ENCODE measurements around the gene CD82. TPM values are rescaled to one million over a fixed set of nuclear protein-coding genes. Genes with fewer than 3 reads are reported as not detected.

Gene CD82, protein sequence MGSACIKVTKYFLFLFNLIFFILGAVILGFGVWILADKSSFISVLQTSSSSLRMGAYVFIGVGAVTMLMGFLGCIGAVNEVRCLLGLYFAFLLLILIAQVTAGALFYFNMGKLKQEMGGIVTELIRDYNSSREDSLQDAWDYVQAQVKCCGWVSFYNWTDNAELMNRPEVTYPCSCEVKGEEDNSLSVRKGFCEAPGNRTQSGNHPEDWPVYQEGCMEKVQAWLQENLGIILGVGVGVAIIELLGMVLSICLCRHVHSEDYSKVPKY
- 91.6 TPM for total RNA-seq

GRCh38 chr11:44565211-44565952 lies at the start of gene CD82:
CD82 (plus strand) TSS chr11:44565663; CDS start chr11:44594663, 29,000 bp downstream.
- TF ChIP-seq POLR2A (IDR thresholded peaks at IDR 0.05) (peak in 1 of 2 donors; percentile 30), POLR2AphosphoS5 (IDR thresholded peaks at IDR 0.05; ENCODE audit: insufficient read depth in 1 of 2, low read depth in 1 of 2) (peak in 1 of 2 donors; percentile 16)
- TF ChIP-seq, protein P1, sequence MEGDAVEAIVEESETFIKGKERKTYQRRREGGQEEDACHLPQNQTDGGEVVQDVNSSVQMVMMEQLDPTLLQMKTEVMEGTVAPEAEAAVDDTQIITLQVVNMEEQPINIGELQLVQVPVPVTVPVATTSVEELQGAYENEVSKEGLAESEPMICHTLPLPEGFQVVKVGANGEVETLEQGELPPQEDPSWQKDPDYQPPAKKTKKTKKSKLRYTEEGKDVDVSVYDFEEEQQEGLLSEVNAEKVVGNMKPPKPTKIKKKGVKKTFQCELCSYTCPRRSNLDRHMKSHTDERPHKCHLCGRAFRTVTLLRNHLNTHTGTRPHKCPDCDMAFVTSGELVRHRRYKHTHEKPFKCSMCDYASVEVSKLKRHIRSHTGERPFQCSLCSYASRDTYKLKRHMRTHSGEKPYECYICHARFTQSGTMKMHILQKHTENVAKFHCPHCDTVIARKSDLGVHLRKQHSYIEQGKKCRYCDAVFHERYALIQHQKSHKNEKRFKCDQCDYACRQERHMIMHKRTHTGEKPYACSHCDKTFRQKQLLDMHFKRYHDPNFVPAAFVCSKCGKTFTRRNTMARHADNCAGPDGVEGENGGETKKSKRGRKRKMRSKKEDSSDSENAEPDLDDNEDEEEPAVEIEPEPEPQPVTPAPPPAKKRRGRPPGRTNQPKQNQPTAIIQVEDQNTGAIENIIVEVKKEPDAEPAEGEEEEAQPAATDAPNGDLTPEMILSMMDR (IDR thresholded peaks at IDR 0.05) = peak in 1 of 3 experiments; percentile 12
- no peaks in the 10 kb centered on the region for H3K9me3 ChIP-seq
- no peaks in the 10 kb centered on the region for H3K36me3 ChIP-seq
- H3K27me3 ChIP-seq = no peaks in the 10 kb centered on the region
- peaks cover 76% of the 10 kb centered on the region for H3K4me1 ChIP-seq
- H3K27ac ChIP-seq = peak within 1 kb of the TSS; percentile 93
- intact Hi-C loops (cut with DNase I) = no loop called here
- DNase-seq (ENCODE audit: extremely low spot score in 2 of 2) = peak; percentile 99
- peak within 1 kb of the TSS; percentile 62 for H3K4me3 ChIP-seq

- Histone ChIP-seq H3K36me3 (no peaks in the 10 kb centered on the region), H3K4me1 (peaks cover 17% of the 10 kb centered on the region), H3K4me3 (no peak overlapping the region), H3K27me3 (no peaks in the 10 kb centered on the region), H3K27ac (no peak overlapping the region), H3K9me3 (no peaks in the 10 kb centered on the region)
- DNase-seq (ENCODE audit: extremely low spot score in 2 of 2) = no peak
- no peak for TF ChIP-seq POLR2AphosphoS5 (IDR thresholded peaks at IDR 0.05; ENCODE audit: insufficient read depth in 1 of 2, low read depth in 1 of 2)
- no peak for TF ChIP-seq POLR2A (IDR thresholded peaks at IDR 0.05)
- intact Hi-C loops (cut with DNase I) = no loop called here
Observed at GRCh38 chr11:44516688-44517507, 48.6 kb upstream of the CD82 start.

GRCh38 chr11:44517541-44517940 lies 47.9 kb upstream of the CD82 start:
- peaks cover 17% of the 10 kb centered on the region for H3K4me1 ChIP-seq
- intact Hi-C loops (cut with DNase I) = no loop called here
- no peaks in the 10 kb centered on the region for H3K36me3 ChIP-seq
- H3K27me3 ChIP-seq = no peaks in the 10 kb centered on the region
- H3K4me3 ChIP-seq = no peak overlapping the region
- no peaks in the 10 kb centered on the region for H3K9me3 ChIP-seq
- no peak for DNase-seq (ENCODE audit: extremely low spot score in 2 of 2)
- TF ChIP-seq POLR2A (IDR thresholded peaks at IDR 0.05) (no peak), POLR2AphosphoS5 (IDR thresholded peaks at IDR 0.05; ENCODE audit: insufficient read depth in 1 of 2, low read depth in 1 of 2) (no peak)
- TF ChIP-seq, protein P1 (IDR thresholded peaks at IDR 0.05) = no peak
- H3K27ac ChIP-seq = no peak overlapping the region

DNA sequence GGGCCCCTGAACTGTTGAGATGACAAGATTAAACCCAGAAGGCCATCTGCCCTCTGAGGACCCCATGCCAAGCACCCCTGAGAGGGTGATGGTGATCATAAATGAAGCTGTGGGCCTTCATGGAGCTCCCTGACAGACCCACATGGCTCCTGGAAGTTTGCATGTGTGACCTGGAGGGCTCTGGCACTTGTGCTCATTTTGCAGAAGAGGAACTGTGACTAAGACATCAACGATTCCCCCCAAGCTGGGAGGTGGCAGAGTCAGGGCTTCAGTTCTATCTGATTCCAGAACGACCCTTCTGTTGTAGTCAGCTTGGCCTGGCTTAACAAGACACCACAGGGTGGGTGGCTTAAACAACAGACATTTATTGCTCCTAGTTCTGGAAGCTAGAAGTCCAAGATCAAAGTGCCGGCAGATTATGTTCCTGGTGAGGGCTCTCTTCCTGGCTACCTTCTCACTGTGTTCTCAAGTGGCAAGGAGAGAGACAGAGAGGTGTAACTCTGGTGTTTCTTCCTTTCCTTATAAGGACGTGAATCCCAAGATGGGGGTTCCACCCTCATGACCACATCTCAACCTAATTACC lies 46.4 kb upstream of the CD82 start:
- intact Hi-C loops (cut with DNase I) = no loop called here
- no peaks in the 10 kb centered on the region for H3K27me3 ChIP-seq
- TF ChIP-seq, protein P1 (IDR thresholded peaks at IDR 0.05) = no peak
- TF ChIP-seq POLR2A (IDR thresholded peaks at IDR 0.05) (no peak), POLR2AphosphoS5 (IDR thresholded peaks at IDR 0.05; ENCODE audit: insufficient read depth in 1 of 2, low read depth in 1 of 2) (no peak)
- no peaks in the 10 kb centered on the region for H3K9me3 ChIP-seq
- H3K4me3 ChIP-seq = no peak overlapping the region
- no peaks in the 10 kb centered on the region for H3K36me3 ChIP-seq
- DNase-seq (ENCODE audit: extremely low spot score in 2 of 2) = no peak
- H3K27ac ChIP-seq = no peak overlapping the region
- peaks cover 17% of the 10 kb centered on the region for H3K4me1 ChIP-seq
